Peyer's patch (tissue), 4 donors: ENCODE results near the gene MCF2L2.

ENCODE experiments used
- CTCF ChIP-seq, 6 experiments: fragments of 450-650 bp in 4 of 6; fragments of 200-600 bp in 2 of 6; sonication (generic) in 1 of 6; IDR thresholded peaks; one replicate each; pipeline ENCODE4 v1.5.1; 2017 to 2019; ENCODE audit warnings: antibody characterized with exemption in 6 of 6, mild to moderate bottlenecking in 3 of 6, moderate library complexity in 1 of 6
- POLR2A ChIP-seq, 2 donors: fragments of 450-650 bp; IDR thresholded peaks; one replicate each; pipeline ENCODE4 v1.5.1; 2017; ENCODE audit warnings: antibody characterized with exemption in 2 of 2, mild to moderate bottlenecking in 2 of 2, moderate library complexity in 2 of 2

- TF ChIP-seq CTCF (IDR thresholded peaks at IDR 0.05) (no peak), POLR2A (IDR thresholded peaks at IDR 0.05) (no peak)
These were observed 230.7 kb downstream of the MCF2L2 start for GRCh38 chr3:183197734-183198133.
